Peyer's patch (tissue), 4 donors: ENCODE data around the gene GLRA3.

ENCODE experiments used
- CTCF ChIP-seq, 6 experiments: fragments of 450-650 bp in 4 of 6; fragments of 200-600 bp in 2 of 6; sonication (generic) in 1 of 6; IDR thresholded peaks; one replicate each; pipeline ENCODE4 v1.5.1; 2017 to 2019; ENCODE audit warnings: antibody characterized with exemption in 6 of 6, mild to moderate bottlenecking in 3 of 6, moderate library complexity in 1 of 6
- POLR2A ChIP-seq, 2 donors: fragments of 450-650 bp; IDR thresholded peaks; one replicate each; pipeline ENCODE4 v1.5.1; 2017; ENCODE audit warnings: antibody characterized with exemption in 2 of 2, mild to moderate bottlenecking in 2 of 2, moderate library complexity in 2 of 2

DNA sequence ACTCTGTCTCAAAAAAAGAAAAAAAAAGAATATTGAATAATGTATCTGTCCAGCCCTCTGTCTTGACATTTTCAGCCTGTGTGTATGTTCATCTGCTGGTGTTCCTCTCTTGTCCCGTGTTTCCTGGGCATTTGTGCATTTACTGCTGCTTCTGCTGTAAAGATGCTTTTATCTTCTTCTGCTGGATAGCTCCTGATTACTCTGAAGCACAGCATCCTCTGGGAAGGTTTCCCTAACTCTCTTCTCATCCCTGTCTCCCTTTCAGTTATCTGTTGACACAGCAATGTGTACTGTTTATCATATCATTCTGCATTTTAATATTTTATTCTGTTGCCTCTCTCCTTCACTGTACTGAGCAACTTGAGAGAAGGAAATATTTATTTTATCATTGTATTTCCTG lies 232.5 kb downstream of the GLRA3 start:
- no peak for TF ChIP-seq CTCF (IDR thresholded peaks at IDR 0.05)
- TF ChIP-seq POLR2A (IDR thresholded peaks at IDR 0.05), result no peak
